Neural cell (in vitro differentiated cells): Measurements from ENCODE around the gene FZD10. TPM values are rescaled to one million over a fixed set of nuclear protein-coding genes. Genes with fewer than 3 reads are reported as not detected.

ENCODE experiments used
- H2AFZ ChIP-seq: fragments of 200-600, 300-800 bp; sonication (generic), shearing (Covaris generic); 2 replicates; pipeline ENCODE4 v1.6.0; 2014; ENCODE audit warnings: low read depth, mild to moderate bottlenecking, antibody characterized with exemption, low read length, moderate library complexity
- H3F3A ChIP-seq: fragments of 200-600 bp; shearing (Covaris generic); 2 replicates; pipeline ENCODE4 v1.6.1; 2016; ENCODE audit warnings: mild to moderate bottlenecking, moderate library complexity, mixed read lengths, antibody characterized with exemption, low read length; ENCODE audit not compliant: insufficient read depth, poor library complexity, severe bottlenecking
- H3K27ac ChIP-seq: fragments of 200-600, 300-800 bp; sonication (generic), shearing (Covaris generic); 2 replicates; pipeline ENCODE4 v1.5.1; 2014; ENCODE audit warnings: mild to moderate bottlenecking, low read length, moderate library complexity
- H3K27me3 ChIP-seq: fragments of 300-800, 200-600 bp; sonication (generic), shearing (Covaris generic); 2 replicates; pipeline ENCODE4 v1.6.0; 2014; ENCODE audit warnings: mild to moderate bottlenecking, low read depth, low read length, moderate library complexity; ENCODE audit not compliant: insufficient read depth
- H3K36me3 ChIP-seq: fragments of 300-800, 200-600 bp; sonication (generic), shearing (Covaris generic); 2 replicates; pipeline ENCODE4 v1.5.1; 2014; ENCODE audit warnings: mild to moderate bottlenecking, antibody characterized with exemption, low read length, moderate library complexity; ENCODE audit not compliant: insufficient read depth
- H3K4me2 ChIP-seq: fragments of 300-800, 200-600 bp; sonication (generic), shearing (Covaris generic); 2 replicates; pipeline ENCODE4 v1.6.0; 2014; ENCODE audit warnings: mild to moderate bottlenecking, low read length
- H3K4me3 ChIP-seq: fragments of 300-800, 200-600 bp; sonication (generic), shearing (Covaris generic); 2 replicates; pipeline ENCODE4 v1.5.1; 2014; ENCODE audit warnings: mild to moderate bottlenecking, low read length, moderate library complexity
- H3K79me2 ChIP-seq: fragments of 200-600 bp; shearing (Covaris generic); replicated peaks from 2 replicates; pipeline ENCODE4 v1.6.0; 2014; ENCODE audit warnings: mild to moderate bottlenecking, low read length, moderate library complexity; ENCODE audit not compliant: insufficient read depth
- H3K9ac ChIP-seq: fragments of 300-800, 200-600 bp; sonication (generic), shearing (Covaris generic); 2 replicates; pipeline ENCODE4 v1.6.1; 2016; ENCODE audit warnings: mild to moderate bottlenecking, low read length, mixed read lengths
- H3K9me2 ChIP-seq: fragments of 200-600 bp; shearing (Covaris generic); 2 replicates; pipeline ENCODE4 v1.6.1; 2016; ENCODE audit warnings: mild to moderate bottlenecking, low read length, mixed read lengths; ENCODE audit not compliant: insufficient read depth
- H3K9me3 ChIP-seq: fragments of 200-600, 300-800 bp; sonication (generic), shearing (Covaris generic); 2 replicates; pipeline ENCODE4 v1.6.1; 2016; ENCODE audit warnings: mild to moderate bottlenecking, mixed run types, low read length, moderate library complexity, mixed read lengths
- H4K20me1 ChIP-seq: fragments of 200-600 bp; shearing (Covaris generic); 2 replicates; pipeline ENCODE4 v1.6.1; 2016; ENCODE audit warnings: mild to moderate bottlenecking, mixed run types; ENCODE audit not compliant: insufficient read depth
- CTCF ChIP-seq: fragments of 450-650 bp; IDR thresholded peaks from 2 replicates; pipeline ENCODE4 v1.5.1; 2014; ENCODE audit warnings: antibody characterized with exemption, mild to moderate bottlenecking, moderate library complexity; ENCODE audit not compliant: poor library complexity, severe bottlenecking
- EP300 ChIP-seq: fragments of 450-650 bp; conservative IDR thresholded peaks from 2 replicates; pipeline ENCODE4 v1.6.1; 2014; ENCODE audit warnings: antibody characterized with exemption, mild to moderate bottlenecking, moderate library complexity; ENCODE audit not compliant: poor library complexity, severe bottlenecking
- EZH2 ChIP-seq: fragments of 200-600, 300-800 bp; shearing (Covaris generic), sonication (generic); IDR thresholded peaks from 2 replicates; pipeline ENCODE4 v1.6.1; 2014; ENCODE audit warnings: antibody characterized with exemption, low read length, borderline replicate concordance, mild to moderate bottlenecking; ENCODE audit not compliant: insufficient read depth, poor library complexity, severe bottlenecking
- MXI1 ChIP-seq: fragments of 450-650 bp; conservative IDR thresholded peaks from 2 replicates; pipeline ENCODE4 v1.6.1; 2014; ENCODE audit warnings: antibody characterized with exemption, mild to moderate bottlenecking; ENCODE audit not compliant: poor library complexity, severe bottlenecking
- POLR2AphosphoS5 ChIP-seq: IDR thresholded peaks from 2 replicates; pipeline ENCODE4 v1.6.1; 2012
- RAD21 ChIP-seq: fragments of 450-650 bp; conservative IDR thresholded peaks from 2 replicates; pipeline ENCODE4 v1.6.1; 2014; ENCODE audit warnings: antibody characterized with exemption, mild to moderate bottlenecking, moderate library complexity
- REST ChIP-seq: IDR thresholded peaks from 2 replicates; pipeline ENCODE4 v1.6.1; 2012; ENCODE audit warnings: borderline replicate concordance
- SMC3 ChIP-seq: fragments of 450-650 bp; conservative IDR thresholded peaks from 2 replicates; pipeline ENCODE4 v1.6.1; 2014; ENCODE audit warnings: antibody characterized with exemption, mild to moderate bottlenecking, moderate library complexity; ENCODE audit not compliant: poor library complexity
- TAF1 ChIP-seq: IDR thresholded peaks from 2 replicates; pipeline ENCODE4 v1.6.1; 2012; ENCODE audit warnings: low read depth
- polyA plus RNA-seq: library from polyadenylated mRNA; depleted of rRNA; stranded (reverse); fragments of >200 nt; gene quantifications from 2 replicates; pipeline ENCODE4 v1.2.3, GENCODE V29; 2014

FZD10 gene
- polyA plus RNA-seq, 1 donor from 2014 or later, result not detected

GRCh38 chr12:130128790-130129735 is 33.2 kb upstream of the FZD10 start:
- H3K4me2 ChIP-seq, result no peak overlapping the region
- H3F3A ChIP-seq, result no peaks in the 10 kb centered on the region
- no peaks in the 10 kb centered on the region for H3K27me3 ChIP-seq
- no peak for TF ChIP-seq POLR2AphosphoS5
- no peak for TF ChIP-seq REST
- TF ChIP-seq MXI1, result no peak
- no peak overlapping the region for H3K4me3 ChIP-seq
- H3K9me3 ChIP-seq, result no peaks in the 10 kb centered on the region
- no peaks in the 10 kb centered on the region for H4K20me1 ChIP-seq
- H3K27ac ChIP-seq, result no peak overlapping the region
- no peaks in the 10 kb centered on the region for H3K9me2 ChIP-seq
- no peaks in the 10 kb centered on the region for H3K79me2 ChIP-seq
- H3K36me3 ChIP-seq, result no peaks in the 10 kb centered on the region
- no peak overlapping the region for H3K9ac ChIP-seq
- H2AFZ ChIP-seq, result no peak overlapping the region

GRCh38 chr12:130130346-130130745 is 31.9 kb upstream of the FZD10 start:
- H4K20me1 ChIP-seq, result no peaks in the 10 kb centered on the region
- no peaks in the 10 kb centered on the region for H3K9me3 ChIP-seq
- H3K4me2 ChIP-seq, result no peak overlapping the region
- H3K4me3 ChIP-seq, result no peak overlapping the region
- H3K9ac ChIP-seq, result no peak overlapping the region
- H3K27me3 ChIP-seq, result no peaks in the 10 kb centered on the region
- no peak overlapping the region for H2AFZ ChIP-seq
- no peak overlapping the region for H3K27ac ChIP-seq
- H3F3A ChIP-seq, result no peaks in the 10 kb centered on the region
- no peaks in the 10 kb centered on the region for H3K9me2 ChIP-seq
- TF ChIP-seq REST (no peak), POLR2AphosphoS5 (no peak), EZH2 (no peak), SMC3 (no peak), EP300 (no peak), MXI1 (no peak), CTCF (no peak), TAF1 (no peak), RAD21 (no peak)
- H3K79me2 ChIP-seq, result no peaks in the 10 kb centered on the region
- H3K36me3 ChIP-seq, result no peaks in the 10 kb centered on the region
